GM12891 (cell line): ENCODE data around the gene CTTN.

Source experiments
- DNase-seq: peaks from one replicate; pipeline ENCODE4 v3.0.0; 2011; ENCODE audit warnings: low spot score; ENCODE audit not compliant: insufficient read length
- FAIRE-seq: peaks from 2 replicates; lab custom pipeline; 2011; peaks lifted over from hg19 to GRCh38; lab: Jason Lieb, UNC
- PAX5 ChIP-seq: IDR thresholded peaks from 2 replicates; pipeline ENCODE4 v1.6.1; 2011; ENCODE audit warnings: low read length, moderate library complexity, mild to moderate bottlenecking; ENCODE audit not compliant: insufficient read depth, severe bottlenecking
- POLR2A ChIP-seq: IDR thresholded peaks from 2 replicates; pipeline ENCODE4 v1.6.1; 2011; ENCODE audit warnings: low read depth, low read length, control low read depth
- POLR2AphosphoS5 ChIP-seq: IDR thresholded peaks from 2 replicates; pipeline ENCODE4 v1.6.1; 2011; ENCODE audit warnings: low read depth, low read length, control low read depth
- POU2F2 ChIP-seq: IDR thresholded peaks from 2 replicates; pipeline ENCODE4 v1.6.1; 2011; ENCODE audit warnings: low read depth, mild to moderate bottlenecking, control low read depth, low read length, moderate library complexity
- SPI1 ChIP-seq: IDR thresholded peaks from 2 replicates; pipeline ENCODE4 v1.6.1; 2011; ENCODE audit warnings: low read depth, low read length, control low read depth
- TAF1 ChIP-seq: IDR thresholded peaks from 2 replicates; pipeline ENCODE4 v1.6.1; 2011; ENCODE audit warnings: low read depth, low read length, control low read depth

CTTN gene

GRCh38 chr11:70468256-70469195 lies 70.2 kb downstream of the CTTN start:
- FAIRE-seq (peak; percentile 28), DNase-seq (no peak)

GRCh38 chr11:70470127-70470526 lies 71.8 kb downstream of the CTTN start:
- no peak for DNase-seq
- TF ChIP-seq POU2F2, result no peak
- TF ChIP-seq POLR2AphosphoS5, result no peak
- no peak for TF ChIP-seq POLR2A
- TF ChIP-seq SPI1, result no peak
- TF ChIP-seq TAF1, result no peak
- TF ChIP-seq PAX5, result no peak
- peak; percentile 84 for FAIRE-seq

More at GRCh38 chr11:70468256-70469195, 70.2 kb downstream of the CTTN start:
- TF ChIP-seq PAX5 (no peak), TAF1 (no peak), POLR2A (no peak), POU2F2 (no peak), POLR2AphosphoS5 (no peak), SPI1 (no peak)

GRCh38 chr11:70471254-70471653 lies 72.9 kb downstream of the CTTN start:
- FAIRE-seq (peak; percentile 45), DNase-seq (peak; percentile 71)
- TF ChIP-seq PAX5 (no peak), POLR2A (no peak), POLR2AphosphoS5 (no peak), POU2F2 (no peak), TAF1 (no peak)

GRCh38 chr11:70472240-70472639 lies 73.9 kb downstream of the CTTN start:
- DNase-seq, result no peak
- no peak for TF ChIP-seq POLR2A
- no peak for TF ChIP-seq POLR2AphosphoS5
- no peak for TF ChIP-seq POU2F2
- no peak for TF ChIP-seq SPI1
- TF ChIP-seq PAX5, result no peak
- no peak for TF ChIP-seq TAF1
- no peak for FAIRE-seq

- DNase-seq, result no peak
- FAIRE-seq, result no peak
- no peak for TF ChIP-seq POLR2A
- TF ChIP-seq PAX5, result no peak
- no peak for TF ChIP-seq TAF1
- TF ChIP-seq POLR2AphosphoS5, result no peak
- TF ChIP-seq POU2F2, result no peak
- no peak for TF ChIP-seq SPI1
Observed at GRCh38 chr11:70473186-70473872, 75.0 kb downstream of the CTTN start.

- DNase-seq (no peak), FAIRE-seq (no peak)
- TF ChIP-seq POLR2AphosphoS5 (no peak), SPI1 (no peak), POLR2A (no peak), TAF1 (no peak), POU2F2 (no peak), PAX5 (no peak)
Observed at GRCh38 chr11:70473873-70474690, 75.8 kb downstream of the CTTN start.

- no peak for TF ChIP-seq PAX5
- no peak for FAIRE-seq
- no peak for DNase-seq
Observed at GRCh38 chr11:70474710-70475109, 76.4 kb downstream of the CTTN start.

GRCh38 chr11:70476669-70477068 lies 78.3 kb downstream of the CTTN start:
- FAIRE-seq (no peak), DNase-seq (no peak)
- TF ChIP-seq POLR2A (no peak), POLR2AphosphoS5 (no peak), SPI1 (no peak), TAF1 (no peak), PAX5 (no peak), POU2F2 (no peak)

GRCh38 chr11:70477176-70477575 lies 78.8 kb downstream of the CTTN start:
- no peak for TF ChIP-seq PAX5
- TF ChIP-seq POLR2A, result no peak
- TF ChIP-seq POLR2AphosphoS5, result no peak
- FAIRE-seq (no peak), DNase-seq (no peak)
